Spleen (tissue), 11 donors: Measurements from ENCODE around the gene SEC14L1. TPM values are rescaled to one million over a fixed set of nuclear protein-coding genes. Genes with fewer than 3 reads are reported as not detected.
A peak's percentile ranks its signal among the peaks of the same experiment; 100 is the strongest.

Source experiments
- DNase-seq: peaks from one replicate; pipeline ENCODE4 v3.0.0-alpha.2; 2020
- H3K27ac ChIP-seq, 8 donors: fragments of 200-600 bp; sonication (generic) in 7 of 8; 1 replicate in 4 of 8; 2 replicates in 4 of 8; pipeline versions ENCODE4 v1.5.0 to v1.8.0; 2016 to 2021; ENCODE audit warnings: inconsistent platforms in 4 of 8, mild to moderate bottlenecking in 4 of 8, moderate library complexity in 1 of 8
- H3K27me3 ChIP-seq, 7 donors: fragments of 200-600 bp; sonication (generic) in 6 of 7; replicated peaks in 1 of 7; 1 replicate in 4 of 7; 2 replicates in 3 of 7; pipeline versions ENCODE4 v1.5.0 to v1.8.0; 2016 to 2021; ENCODE audit warnings: inconsistent platforms in 3 of 7, mild to moderate bottlenecking in 1 of 7
- H3K36me3 ChIP-seq, 6 donors: fragments of 200-600 bp; sonication (generic) in 5 of 6; 1 replicate in 4 of 6; 2 replicates in 2 of 6; pipeline versions ENCODE4 v1.5.0 to v1.8.0; 2016 to 2021; ENCODE audit warnings: inconsistent platforms in 2 of 6
- H3K4me1 ChIP-seq, 6 donors: fragments of 200-600 bp; sonication (generic) in 5 of 6; 1 replicate in 3 of 6; 2 replicates in 3 of 6; pipeline versions ENCODE4 v1.5.0 to v1.8.0; 2016 to 2021; ENCODE audit warnings: inconsistent platforms in 3 of 6
- H3K4me3 ChIP-seq, 8 donors: fragments of 200-600 bp; sonication (generic) in 7 of 8; 1 replicate in 4 of 8; 2 replicates in 4 of 8; pipeline versions ENCODE4 v1.5.0 to v1.8.0; 2016 to 2021; ENCODE audit warnings: inconsistent platforms in 4 of 8, mild to moderate bottlenecking in 4 of 8, moderate library complexity in 2 of 8
- H3K9me3 ChIP-seq, 8 donors: fragments of 200-600 bp; sonication (generic) in 7 of 8; 1 replicate in 4 of 8; 2 replicates in 4 of 8; pipeline versions ENCODE4 v1.5.0 to v1.8.0; 2016 to 2021; ENCODE audit warnings: inconsistent platforms in 4 of 8
- CTCF ChIP-seq, 11 experiments: fragments of 200-600 bp in 7 of 11; fragments of 450-650 bp in 4 of 11; sonication (generic) in 4 of 11; IDR thresholded peaks in 8 of 11; conservative IDR thresholded peaks in 3 of 11; 1 replicate in 7 of 11; 2 replicates in 4 of 11; pipeline versions ENCODE4 v1.4.0 to v1.8.0; 2016 to 2021; ENCODE audit warnings: antibody characterized with exemption in 11 of 11, inconsistent platforms in 4 of 11, mild to moderate bottlenecking in 1 of 11
- POLR2A ChIP-seq, 3 donors: fragments of 450-650 bp; IDR thresholded peaks; one replicate each; pipeline ENCODE4 v1.5.1; 2017; ENCODE audit warnings: antibody characterized with exemption in 3 of 3, mild to moderate bottlenecking in 1 of 3
- POLR2AphosphoS5 ChIP-seq, 3 donors: sonication (generic); formaldehyde crosslinking; IDR thresholded peaks; one replicate each; pipeline ENCODE4 v1.5.1; 2017; ENCODE audit warnings: antibody characterized with exemption in 3 of 3
- WGBS, 5 donors: extraction: QIAGEN DNeasy Blood & Tissue Kit in 3 of 5; methylation state at CpG; one replicate each; pipeline versions ENCODE4 v1.1.5 to v1.1.7; 2013 to 2018; 5-methylcytosine and 5-hydroxymethylcytosine counted together
- intact Hi-C: fragments of 100-400 bp; cut with DNase I; formaldehyde crosslinking; loops from one replicate; pipeline ENCODE4 v1.15.0; 2023; ENCODE audit warnings: low total_unique reads
- polyA plus RNA-seq, 3 donors: library from polyadenylated mRNA; stranded (reverse); fragments of 200-250 nt; gene quantifications; one replicate each; pipeline ENCODE4 v1.2.1, GENCODE V29; 2013
- total RNA-seq, 7 donors: library from RNA; depleted of rRNA in 3 of 7; stranded (reverse); fragments of >200 nt in 3 of 7; fragmentation: NEBNext Ultra II Directional in 4 of 7; extraction: Animal tissue kit (Norgen Biotek cat#: 25700) in 4 of 7; gene quantifications; one replicate each; pipeline versions ENCODE4 v1.1.0 to v1.2.1, GENCODE V29; 2016 to 2021
- donor health status: healthy with polysubstance abuse.
- donor health status: DM: no; HTN: no; CAD: no; lungs with moderate emphysema.
- donor health status: DM: no; HTN: no; CAD: no.
- donor health status: Bipolar disorder and iron deficiency.
- donor health status: healthy.
- donor health status: DM: no; HTN: no; CAD: no.
- donor health status: DM: yes; HTN: yes; CAD: no.

Gene SEC14L1
- total and polyA plus RNA-seq, 10 donors: 14.5 to 202 (median 169) TPM

- Histone ChIP-seq H3K9me3 (no peaks in the 10 kb centered on the region), H3K36me3 (no peaks in the 10 kb centered on the region), H3K27ac (no peak overlapping the region), H3K4me1 (peaks cover 0 to 9% (median 4%) of the 10 kb centered on the region in 6 donors), H3K27me3 (no peaks in the 10 kb centered on the region), H3K4me3 (no peak overlapping the region)
- WGBS, 5 donors: 89 to 97% (median 95%) methylated on average over 12 to 15 of the region's 15 CpGs
- intact Hi-C loops: loop anchor here (10.0 kb wide), 1 partner anchor 366 kb away; no protein-coding TSS in a partner anchor
- no peak for TF ChIP-seq CTCF (IDR thresholded peaks at IDR 0.05 in 8 of 11, conservative IDR thresholded peaks at IDR 0.05 in 3 of 11)
- TF ChIP-seq POLR2A (IDR thresholded peaks at IDR 0.05): no peak
- no peak for TF ChIP-seq POLR2AphosphoS5 (IDR thresholded peaks at IDR 0.05)
- DNase-seq: no peak
These were observed 100.2 kb downstream of the SEC14L1 start for GRCh38 chr17:77240976-77241375.

GRCh38 chr17:77242118-77242851 lies 101.5 kb downstream of the SEC14L1 start:
- Histone ChIP-seq H3K27me3 (peaks cover 0 to 9% (median 0%) of the 10 kb centered on the region in 7 donors), H3K27ac (no peak overlapping the region), H3K9me3 (no peaks in the 10 kb centered on the region), H3K36me3 (no peaks in the 10 kb centered on the region), H3K4me1 (peaks cover 2 to 12% (median 11%) of the 10 kb centered on the region in 6 donors), H3K4me3 (no peak overlapping the region)
- DNase-seq: no peak
- intact Hi-C loops: loop anchor here (10.0 kb wide), 1 partner anchor 367 kb away; no protein-coding TSS in a partner anchor
- TF ChIP-seq POLR2A (IDR thresholded peaks at IDR 0.05): no peak
- TF ChIP-seq POLR2AphosphoS5 (IDR thresholded peaks at IDR 0.05): no peak
- no peak for TF ChIP-seq CTCF (IDR thresholded peaks at IDR 0.05 in 8 of 11, conservative IDR thresholded peaks at IDR 0.05 in 3 of 11)
- WGBS, 5 donors: 78 to 84% (median 80%) methylated on average over 21 to 23 of the region's 23 CpGs

- 44 to 63% (median 54%) methylated on average over 18 of the region's 18 CpGs for WGBS, 5 donors
- H3K27ac ChIP-seq: peak overlapping the region in 1 of 8 donors; percentile 6
- intact Hi-C loops: loop anchor here (10.0 kb wide), 1 partner anchor 371 kb away; no protein-coding TSS in a partner anchor
- no peak for TF ChIP-seq POLR2A (IDR thresholded peaks at IDR 0.05)
- no peak for TF ChIP-seq CTCF (IDR thresholded peaks at IDR 0.05 in 8 of 11, conservative IDR thresholded peaks at IDR 0.05 in 3 of 11)
- peak in 1 of 3 donors; percentile 37 for TF ChIP-seq POLR2AphosphoS5 (IDR thresholded peaks at IDR 0.05)
- no peaks in the 10 kb centered on the region for H3K36me3 ChIP-seq
- no peaks in the 10 kb centered on the region for H3K9me3 ChIP-seq
- peaks cover 0 to 28% (median 0%) of the 10 kb centered on the region in 7 donors for H3K27me3 ChIP-seq
- no peak for DNase-seq
- peaks cover 4 to 18% (median 14%) of the 10 kb centered on the region in 6 donors for H3K4me1 ChIP-seq
- H3K4me3 ChIP-seq: no peak overlapping the region
These were observed 104.6 kb downstream of the SEC14L1 start for GRCh38 chr17:77245162-77245926.
